SH-SY5Y (cell line): Measurements from ENCODE around the gene PARN.

Source experiments
- GATA2 ChIP-seq: IDR thresholded peaks from 2 replicates; pipeline ENCODE4 v1.6.1; 2011; ENCODE audit warnings: mild to moderate bottlenecking, low read depth, low read length
- GATA3 ChIP-seq: IDR thresholded peaks from 2 replicates; pipeline ENCODE4 v1.6.1; 2011; ENCODE audit warnings: low read depth, mild to moderate bottlenecking, low read length, moderate library complexity

- TF ChIP-seq GATA2 (no peak), GATA3 (no peak)
Observed at GRCh38 chr16:14438256-14438655, 191.8 kb downstream of the PARN start.
